Fibroblast of upper back skin (primary cell): ENCODE results near the gene COQ9.
"Not testable (repeated sequence)": the region's sequence is repeated elsewhere in the genome, so short reads cannot be mapped to it uniquely, and the experiment has no call there.

ENCODE experiments used
- DNase-seq: peaks from one replicate; pipeline ENCODE4 v3.0.0-alpha.2; 2013

Gene COQ9

GRCh38 chr16:57486858-57487834, 39.9 kb downstream of the COQ9 start:
- no peak for DNase-seq

GRCh38 chr16:57489229-57489628, 42.0 kb downstream of the COQ9 start:
- no peak for DNase-seq

- no peak for DNase-seq
These were observed 46.5 kb downstream of the COQ9 start for GRCh38 chr16:57493767-57494166.

GRCh38 chr16:57497121-57497520, 49.8 kb downstream of the COQ9 start:
- DNase-seq: no peak

GRCh38 chr16:57498031-57498430, 50.8 kb downstream of the COQ9 start:
- no peak for DNase-seq

- DNase-seq: not testable (repeated sequence)
These were observed 52.7 kb downstream of the COQ9 start for GRCh38 chr16:57499941-57500340.

- DNase-seq: no peak
These were observed 53.4 kb downstream of the COQ9 start for GRCh38 chr16:57500578-57501111.

GRCh38 chr16:57501492-57501891, 54.2 kb downstream of the COQ9 start:
- no peak for DNase-seq

GRCh38 chr16:57502048-57502775, 54.9 kb downstream of the COQ9 start:
- no peak for DNase-seq

GRCh38 chr16:57503366-57503765, 56.1 kb downstream of the COQ9 start:
- DNase-seq: no peak

GRCh38 chr16:57504001-57504400, 56.7 kb downstream of the COQ9 start:
- DNase-seq: no peak

GRCh38 chr16:57504491-57504890, 57.2 kb downstream of the COQ9 start:
- DNase-seq: no peak

- DNase-seq: no peak
These were observed 57.9 kb downstream of the COQ9 start for GRCh38 chr16:57505169-57505568.

- no peak for DNase-seq
These were observed 60.1 kb downstream of the COQ9 start for GRCh38 chr16:57507136-57508034.

- no peak for DNase-seq
These were observed 60.8 kb downstream of the COQ9 start for GRCh38 chr16:57508035-57508425.

- no peak for DNase-seq
These were observed 62.1 kb downstream of the COQ9 start for GRCh38 chr16:57509231-57509923.

GRCh38 chr16:57510016-57510871, 63.0 kb downstream of the COQ9 start:
- DNase-seq: no peak
